Measurements from ENCODE around the gene PID1. TPM values are rescaled to one million over a fixed set of nuclear protein-coding genes. Genes with fewer than 3 reads are reported as not detected.
"Not testable (repeated sequence)": the region's sequence is repeated elsewhere in the genome, so short reads cannot be mapped to it uniquely, and the experiment has no call there.

PID1 gene
- total RNA-seq, 2 experiments from 2014 or later = not detected

DNA sequence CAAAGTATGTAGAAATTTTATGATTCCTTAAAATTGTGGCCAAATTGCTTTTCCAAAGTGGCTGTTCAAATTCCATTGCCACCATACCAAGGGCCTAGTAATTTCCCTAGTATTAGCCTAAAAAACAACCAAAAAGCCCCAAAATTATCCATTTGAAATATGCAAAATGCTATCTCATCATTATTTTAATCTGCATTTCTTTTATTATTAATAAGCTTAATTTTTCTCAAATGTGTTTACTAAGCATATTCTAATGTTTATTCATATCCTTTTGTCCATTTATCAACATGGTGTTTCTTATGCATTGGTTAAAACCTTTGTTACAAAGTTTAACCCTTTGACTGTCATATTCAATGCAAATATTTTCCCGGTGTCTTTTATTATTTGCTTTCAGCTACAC is 48.0 kb downstream of the PID1 start:
- CTCF ChIA-PET = no interaction called here
- POLR2A ChIA-PET = interaction anchor here (0.5 kb wide), 1 partner anchor 12 kb away, joined by 3 read pairs; no protein-coding TSS in a partner anchor

DNA sequence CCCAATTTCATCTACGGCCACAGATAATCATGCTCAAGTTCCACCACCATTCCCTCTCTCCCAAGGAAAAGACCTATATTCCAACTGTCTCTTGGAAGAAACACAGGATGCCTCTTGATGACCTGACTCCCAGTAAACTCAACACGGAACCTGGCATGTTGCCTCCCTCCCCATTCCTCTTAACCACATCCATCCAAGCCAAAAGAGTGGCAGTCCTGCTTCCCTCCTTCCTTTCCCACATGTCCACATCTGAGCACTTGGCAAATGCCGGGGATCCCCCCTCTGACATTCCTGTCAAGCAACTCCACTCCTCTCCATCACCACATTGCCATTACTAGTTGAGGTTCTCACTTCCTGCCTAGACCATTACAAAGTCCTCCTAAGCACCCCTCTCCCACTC is 49.4 kb downstream of the PID1 start:
- ChIA-PET CTCF (no interaction called here), POLR2A (no interaction called here)

DNA sequence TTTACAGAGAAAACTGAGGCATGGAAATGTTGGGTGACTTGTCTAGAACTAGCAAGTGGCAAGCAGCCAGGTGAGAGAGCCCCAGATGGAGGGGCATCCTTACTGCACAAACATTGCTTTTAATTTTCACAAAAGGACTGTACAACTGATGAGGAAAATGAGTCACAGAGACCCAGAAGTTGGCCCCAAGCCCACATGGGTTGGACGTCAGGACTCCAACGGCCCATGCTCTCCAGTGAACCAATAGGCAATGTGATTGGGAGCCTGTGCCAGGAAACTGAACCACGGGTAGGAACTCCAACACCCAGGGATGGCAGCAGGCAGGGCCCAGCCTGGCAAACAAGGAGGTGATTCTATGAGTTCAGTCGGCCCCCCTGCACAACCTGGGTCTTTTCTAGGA is 50.8 kb downstream of the PID1 start:
- ChIA-PET POLR2A (no interaction called here), CTCF (no interaction called here)

DNA sequence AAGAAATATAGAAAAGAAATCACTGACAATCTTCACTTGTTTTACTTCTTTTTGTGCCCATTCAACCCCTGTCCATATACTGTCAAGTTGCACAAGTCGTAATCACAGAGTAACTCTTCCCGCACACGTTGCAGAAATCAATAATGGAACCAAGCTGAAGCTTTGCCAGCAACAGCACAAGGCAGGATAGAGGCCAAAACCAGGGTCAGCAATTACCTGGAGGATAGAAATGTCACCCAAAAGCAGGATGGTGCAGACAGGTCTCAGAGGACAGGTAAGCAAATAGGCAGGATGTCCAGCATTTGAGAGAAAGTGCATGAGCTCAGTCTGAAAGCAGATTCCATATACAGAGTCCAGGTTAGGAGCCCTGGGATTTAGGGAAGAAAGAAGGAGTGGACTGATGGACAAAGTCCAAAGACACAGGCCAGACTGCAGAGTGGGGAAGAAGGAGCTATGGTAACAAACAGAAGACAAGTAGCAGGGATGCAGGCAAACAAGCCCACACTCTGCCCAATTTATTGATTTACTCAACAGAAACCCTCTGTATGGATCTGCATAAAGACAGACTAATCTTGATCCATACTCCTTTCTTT is 52.7 kb downstream of the PID1 start:
- CTCF ChIA-PET = no interaction called here

DNA sequence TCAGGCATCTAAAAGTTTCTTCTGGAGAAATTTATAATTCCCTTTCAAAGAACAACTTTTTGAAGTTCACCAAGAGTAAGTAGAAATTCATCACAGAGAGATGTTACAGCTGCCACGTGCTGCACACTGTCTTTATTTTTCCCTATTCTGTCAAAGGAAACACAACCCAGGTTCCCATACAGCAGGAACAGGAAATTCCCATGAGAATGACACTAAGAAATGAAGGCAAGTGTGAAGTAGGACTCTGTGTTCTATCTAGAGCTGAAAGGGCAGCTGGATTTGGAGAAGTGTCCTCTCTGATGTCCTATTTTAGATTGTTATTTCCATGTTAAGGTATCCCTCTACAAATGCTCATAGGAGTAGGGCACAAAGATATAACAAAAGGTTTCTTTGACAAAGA is 58.8 kb downstream of the PID1 start:
- ChIA-PET POLR2A (no interaction called here), CTCF (no interaction called here)

More for the DNA sequence above, 52.7 kb downstream of the PID1 start:
- POLR2A ChIA-PET = no interaction called here

DNA sequence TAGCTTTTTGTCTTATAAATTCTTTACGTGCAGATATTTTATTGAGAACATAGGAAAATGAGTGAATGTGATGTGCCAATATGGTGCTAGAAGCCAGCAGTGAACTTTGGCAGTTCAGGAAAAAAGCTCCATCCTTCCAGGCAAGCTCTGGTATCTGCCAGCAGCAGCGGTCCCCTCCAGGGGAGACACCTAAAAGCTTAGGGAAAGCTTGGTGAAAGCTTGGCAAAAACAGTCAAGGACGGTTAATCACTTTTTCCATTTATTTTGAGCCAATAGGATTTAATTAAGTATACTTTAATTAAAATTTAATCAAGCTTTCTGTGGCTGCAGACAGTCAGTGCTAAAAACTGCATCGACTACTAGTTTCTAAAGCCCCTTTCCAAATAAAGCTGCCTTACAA is 60.4 kb downstream of the PID1 start:
- POLR2A ChIA-PET = interaction anchor here (0.6 kb wide), 1 partner anchor 12 kb away, joined by 3 read pairs; no protein-coding TSS in a partner anchor
- CTCF ChIA-PET = no interaction called here

DNA sequence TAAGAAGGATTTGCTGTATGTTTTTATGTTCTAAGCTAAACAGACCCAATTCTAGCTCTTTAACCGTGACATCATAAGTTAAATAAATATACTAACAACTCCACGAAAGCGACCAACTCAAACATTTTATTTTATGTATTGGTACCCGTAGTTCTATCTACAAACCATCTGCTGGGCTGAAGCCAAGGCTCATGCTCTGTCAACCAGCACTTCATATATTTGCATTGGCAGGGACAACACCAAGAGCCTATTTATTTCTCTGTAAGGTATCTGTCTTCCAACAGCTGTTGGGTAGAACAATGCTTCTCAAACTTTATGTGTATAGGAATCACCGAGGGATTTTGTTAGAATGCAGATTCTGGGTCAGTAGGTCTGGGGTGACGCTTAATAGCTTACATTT is 64.5 kb downstream of the PID1 start:
- POLR2A ChIA-PET = no interaction called here
- CTCF ChIA-PET = no interaction called here

DNA sequence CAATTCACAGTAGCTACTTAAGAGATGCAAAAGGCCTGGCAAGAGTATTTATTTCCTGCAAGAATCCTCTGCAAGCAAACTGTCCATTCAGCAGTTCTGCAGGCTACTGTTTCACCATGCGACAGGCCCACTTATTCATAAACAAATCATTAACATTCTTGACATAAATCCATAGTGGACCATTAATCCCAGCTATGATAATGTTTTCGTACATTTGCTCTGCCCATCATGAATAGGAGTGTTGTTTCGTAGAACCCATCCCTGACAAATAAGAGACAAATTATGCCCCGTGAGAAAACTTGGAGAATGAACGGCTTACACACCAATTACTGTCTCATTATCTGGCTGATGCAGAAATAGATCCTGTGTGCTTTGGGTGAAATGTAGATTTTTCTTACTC is 65.4 kb downstream of the PID1 start:
- ChIA-PET CTCF (no interaction called here), POLR2A (no interaction called here)

DNA sequence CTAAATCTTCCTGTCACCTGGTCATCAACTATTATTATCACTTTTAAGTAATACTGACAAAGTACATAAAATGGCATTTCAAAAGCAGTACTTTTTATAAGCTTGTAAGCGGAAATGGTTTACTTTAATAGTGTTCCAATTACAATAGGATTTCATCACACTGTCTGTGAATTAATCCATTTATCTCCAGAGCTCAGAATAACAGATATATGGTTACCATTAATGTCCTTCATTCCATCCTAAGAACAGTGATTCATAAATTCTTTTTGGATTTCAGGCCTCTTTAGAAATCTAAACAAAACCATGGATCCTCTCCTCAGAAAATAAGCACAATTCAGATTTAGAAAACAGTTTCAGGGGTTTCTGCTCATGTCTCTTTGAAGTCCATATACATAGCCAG is 68.4 kb downstream of the PID1 start:
- ChIA-PET CTCF (no interaction called here), POLR2A (no interaction called here)

DNA sequence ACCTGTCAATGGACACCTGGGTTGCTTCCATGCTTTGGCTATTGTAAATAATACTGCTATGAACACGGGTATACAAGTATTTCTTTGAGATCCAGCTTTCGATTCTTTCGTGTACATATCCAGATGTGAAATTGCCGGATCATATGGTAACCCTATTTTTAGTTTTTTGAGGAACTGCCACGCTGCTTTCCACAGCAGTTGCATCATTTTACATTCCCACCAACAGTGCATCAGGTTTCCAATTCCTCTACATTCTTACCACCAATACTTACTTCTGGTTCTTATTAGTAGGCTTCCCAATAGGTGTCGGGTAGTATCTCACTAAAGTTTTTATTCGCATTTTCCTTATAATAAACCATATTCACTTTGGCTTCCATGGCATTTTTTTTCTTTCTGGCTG is 69.6 kb downstream of the PID1 start:
- ChIA-PET CTCF (no interaction called here), POLR2A (no interaction called here)

DNA sequence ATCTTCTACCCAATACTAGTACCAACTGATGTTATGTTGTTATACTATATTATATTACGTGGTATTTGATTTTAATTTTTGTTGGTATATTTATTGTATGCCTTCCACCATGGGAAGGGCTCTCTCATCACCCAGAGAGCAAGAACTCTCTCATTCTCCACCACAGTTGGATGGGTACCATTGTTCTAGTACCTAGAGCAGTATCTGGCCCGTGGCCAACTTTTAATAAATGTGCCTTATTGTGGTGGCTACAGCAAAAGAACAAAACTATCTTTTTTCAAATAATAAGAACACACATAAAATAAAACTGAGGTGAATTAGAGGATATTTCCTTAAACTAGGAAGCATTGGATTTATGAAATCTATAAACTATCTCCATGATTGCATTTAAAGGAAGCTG is 71.8 kb downstream of the PID1 start:
- CTCF ChIA-PET = no interaction called here
- POLR2A ChIA-PET = no interaction called here

DNA sequence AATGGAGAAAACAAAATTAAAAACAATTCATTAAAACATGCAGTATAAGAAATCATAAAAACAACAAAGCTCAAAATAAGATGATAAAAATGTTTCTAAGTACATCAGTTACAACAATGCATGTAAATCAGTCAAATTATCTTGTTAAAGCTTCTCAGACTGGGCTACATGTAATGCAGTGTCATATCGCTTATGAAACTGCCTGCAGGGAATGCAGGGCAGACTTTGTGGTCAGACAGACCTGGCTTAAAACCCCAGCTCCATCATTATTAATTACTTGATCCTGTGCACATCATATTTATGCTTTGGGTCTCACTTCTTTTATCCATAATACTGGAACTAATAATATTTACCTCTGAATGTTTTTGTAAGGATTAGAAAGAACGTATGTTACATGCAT is 74.6 kb downstream of the PID1 start:
- POLR2A ChIA-PET = no interaction called here
- CTCF ChIA-PET = no interaction called here

DNA sequence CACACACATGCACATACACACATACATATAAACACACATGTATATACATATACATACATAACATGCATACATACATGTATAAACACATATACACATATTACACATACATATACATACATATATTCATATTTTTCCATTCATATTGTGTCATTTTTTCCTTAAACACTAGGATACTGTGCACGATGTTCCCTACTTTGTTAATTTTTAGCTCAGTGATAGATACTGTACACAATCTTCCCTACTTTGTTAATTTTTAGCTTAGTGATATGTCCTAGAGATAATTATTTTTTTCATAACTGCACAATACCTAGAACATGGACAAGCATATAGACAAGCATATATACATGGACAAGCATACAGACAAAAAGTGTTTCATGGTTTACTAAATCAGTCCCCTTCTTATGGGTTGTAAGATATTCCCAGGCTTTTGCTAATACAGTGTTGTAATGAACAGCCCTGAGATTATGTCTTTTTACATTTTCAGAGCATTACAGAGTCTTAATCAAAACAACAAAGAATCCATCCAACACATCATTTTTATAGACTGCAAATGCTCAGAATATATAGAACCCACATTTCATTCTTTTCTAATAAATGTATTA is 75.6 kb downstream of the PID1 start:
- ChIA-PET CTCF (no interaction called here), POLR2A (no interaction called here)

DNA sequence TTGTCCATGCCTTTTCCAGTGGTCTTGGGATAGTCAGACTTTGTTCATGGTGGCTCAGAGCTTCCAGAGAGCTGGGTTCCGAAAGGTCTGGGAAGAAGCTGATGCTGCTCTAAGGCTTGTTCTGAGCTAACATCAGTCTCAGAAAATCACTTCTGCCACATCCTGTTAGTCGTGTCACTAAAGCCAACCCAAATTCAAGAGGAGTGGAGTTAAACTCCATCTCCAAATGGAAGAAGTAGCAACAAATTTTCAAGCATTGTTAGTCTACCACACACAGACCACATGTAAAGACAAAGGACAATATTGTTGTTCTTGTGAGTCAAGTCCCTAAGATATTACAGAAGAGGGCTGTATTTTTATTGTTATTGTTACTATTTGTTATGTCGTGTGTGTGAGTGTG is 77.8 kb downstream of the PID1 start:
- CTCF ChIA-PET = no interaction called here

DNA sequence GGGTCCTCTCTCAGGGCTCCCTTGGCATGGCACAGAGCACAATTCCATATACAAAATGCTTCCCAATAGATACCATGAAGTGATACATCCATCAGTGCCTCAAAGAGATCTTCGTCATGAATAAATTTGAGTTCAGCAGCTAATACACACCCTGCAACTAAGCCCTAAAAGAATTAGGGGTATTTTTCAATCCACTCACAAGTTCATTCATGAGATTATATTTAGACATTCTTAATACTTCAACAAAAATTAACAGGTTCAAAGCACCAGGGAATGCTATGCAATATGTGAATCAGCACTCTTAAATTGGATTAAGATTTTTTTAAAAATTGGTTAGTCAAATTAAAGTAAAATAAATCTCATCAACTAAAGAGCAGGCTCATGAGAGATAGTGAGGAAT is 79.7 kb downstream of the PID1 start:
- ChIA-PET POLR2A (no interaction called here), CTCF (no interaction called here)

More for the DNA sequence above, 77.8 kb downstream of the PID1 start:
- POLR2A ChIA-PET = no interaction called here

DNA sequence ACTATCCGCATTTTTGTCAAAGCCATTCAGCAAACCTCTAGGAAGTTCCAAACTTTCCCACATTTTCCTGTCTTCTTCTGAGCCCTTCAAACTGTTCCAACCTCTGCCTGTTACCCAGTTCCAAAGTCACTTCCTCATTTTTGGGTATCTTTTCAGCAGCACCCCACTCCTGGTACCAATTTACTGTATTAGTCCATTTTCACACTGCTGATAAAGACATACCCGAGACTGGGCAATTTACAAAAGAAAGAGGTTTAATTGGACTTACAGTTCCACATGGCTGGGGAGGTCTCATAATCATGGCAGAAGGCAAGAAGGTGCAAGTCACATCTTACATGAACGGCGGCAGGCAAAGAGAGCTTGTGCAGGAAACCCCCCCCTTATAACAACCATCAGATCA is 84.0 kb downstream of the PID1 start:
- CTCF ChIA-PET, POLR2A ChIA-PET: not testable (repeated sequence)

DNA sequence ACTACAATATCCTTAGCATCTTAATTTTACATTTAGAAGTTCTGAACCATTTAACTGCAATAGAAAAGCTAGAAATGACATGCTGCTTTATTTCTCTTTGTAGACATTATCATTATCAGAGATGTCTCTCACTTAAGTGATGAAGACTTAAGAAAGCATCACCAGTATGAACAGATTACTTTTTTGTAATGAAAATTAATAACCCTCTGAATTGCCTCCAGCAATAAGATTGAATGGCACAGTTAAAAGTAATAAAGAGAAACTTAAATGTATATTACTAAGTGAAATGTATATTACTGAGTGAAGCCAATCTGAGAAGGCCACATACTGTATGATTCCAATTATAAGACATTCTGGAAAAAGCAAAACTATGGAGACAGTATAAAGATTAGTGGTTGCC is 89.4 kb downstream of the PID1 start:
- CTCF ChIA-PET = no interaction called here
- POLR2A ChIA-PET = no interaction called here

DNA sequence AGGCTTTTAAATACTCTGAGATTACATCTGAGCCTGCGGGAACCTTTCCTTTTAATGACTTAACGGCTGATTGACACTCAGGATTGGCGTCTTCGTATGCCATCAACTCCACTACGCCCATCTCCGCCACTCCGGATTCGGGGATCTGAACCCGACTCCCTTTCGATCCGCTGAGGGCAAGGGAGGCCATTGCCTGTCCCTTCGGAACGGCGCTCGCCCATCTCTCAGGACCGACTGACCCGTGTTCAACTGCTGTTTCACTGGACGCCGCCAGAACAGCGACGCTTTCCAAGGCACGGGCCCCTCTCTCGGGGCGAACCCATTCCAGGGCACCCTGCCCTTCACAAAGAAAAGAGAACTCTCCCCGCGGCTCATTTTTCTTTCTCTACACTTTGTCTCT is 90.4 kb downstream of the PID1 start:
- CTCF ChIA-PET = no interaction called here

DNA sequence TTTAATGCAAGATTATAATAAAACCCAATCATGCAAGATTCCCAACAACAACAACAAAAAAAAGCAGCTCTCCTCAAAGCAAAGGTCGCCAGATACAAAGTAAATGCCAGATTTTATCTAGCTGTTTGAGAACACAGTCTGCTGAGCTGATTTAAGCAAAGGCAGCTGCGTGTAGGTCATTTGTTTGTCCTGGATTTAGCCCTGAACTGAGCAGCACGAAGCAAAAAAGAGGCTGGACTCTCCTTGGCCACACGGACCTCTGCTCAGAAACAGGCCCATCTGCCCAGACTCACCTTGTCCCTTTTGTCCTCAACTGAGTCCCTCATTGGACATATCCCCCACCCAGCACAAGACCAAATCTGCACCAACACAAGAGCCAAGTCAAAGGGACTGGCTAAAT is 91.5 kb downstream of the PID1 start:
- ChIA-PET POLR2A (no interaction called here), CTCF (no interaction called here)

More for the DNA sequence above, 90.4 kb downstream of the PID1 start:
- POLR2A ChIA-PET = no interaction called here

DNA sequence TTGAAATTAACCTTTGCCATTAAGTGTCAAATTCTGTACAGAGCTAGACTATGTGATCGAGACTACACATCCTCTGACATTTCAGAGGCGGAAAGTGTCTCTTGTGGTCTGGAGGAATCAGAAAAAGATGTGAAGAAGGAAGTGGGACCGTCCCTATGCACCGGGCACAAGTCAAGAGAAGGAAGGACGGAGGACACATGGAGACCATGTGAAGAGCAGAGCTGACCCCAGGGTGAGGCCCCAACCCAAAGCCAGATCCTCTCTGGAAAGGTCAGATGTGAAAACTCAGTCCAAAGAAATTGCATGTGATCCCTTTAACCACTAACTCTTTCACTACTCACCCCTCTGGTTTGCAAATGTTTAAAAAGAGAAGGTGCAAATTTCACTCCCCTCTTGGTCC is 92.4 kb downstream of the PID1 start:
- CTCF ChIA-PET = no interaction called here
- POLR2A ChIA-PET = no interaction called here

DNA sequence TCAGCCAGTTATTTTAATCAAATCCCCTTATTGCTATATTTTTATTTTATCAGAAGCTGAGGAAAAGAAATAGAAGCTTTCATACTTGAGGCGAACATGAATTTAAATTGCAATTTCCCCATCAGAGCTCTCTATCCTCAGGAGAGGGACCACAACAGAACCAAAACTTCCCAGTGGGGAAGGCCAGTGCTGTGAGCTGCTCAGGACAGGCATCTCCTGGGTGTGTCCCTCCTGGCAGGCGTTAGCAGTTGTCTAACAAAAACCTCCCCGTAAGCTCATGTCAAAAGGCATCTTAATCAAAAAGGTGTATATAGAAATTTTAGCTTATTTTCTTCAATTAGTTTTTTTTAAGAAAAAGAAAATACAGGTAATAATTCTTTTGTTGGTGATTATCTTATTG is 93.0 kb downstream of the PID1 start:
- CTCF ChIA-PET = no interaction called here

DNA sequence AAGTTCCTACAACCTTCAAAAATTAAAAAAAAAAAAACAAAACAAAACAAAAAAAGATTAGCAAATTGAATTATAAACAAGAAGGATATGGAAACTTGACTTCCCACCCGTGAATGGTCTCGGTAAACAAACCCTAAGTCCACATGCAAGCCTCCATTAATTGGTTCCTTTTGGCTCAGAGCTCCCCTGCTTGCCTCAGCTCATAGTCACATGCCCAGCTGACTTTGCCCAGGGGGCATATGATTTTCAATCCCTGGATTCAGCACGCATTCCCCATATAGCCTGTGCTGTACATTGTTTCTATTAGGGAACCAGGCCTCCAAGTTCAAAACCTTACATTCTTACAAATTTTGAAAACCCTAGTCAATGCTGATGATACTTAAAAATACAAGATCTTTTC is 95.0 kb downstream of the PID1 start:
- POLR2A ChIA-PET = no interaction called here
- CTCF ChIA-PET = no interaction called here

More for the DNA sequence above, 93.0 kb downstream of the PID1 start:
- POLR2A ChIA-PET = no interaction called here

DNA sequence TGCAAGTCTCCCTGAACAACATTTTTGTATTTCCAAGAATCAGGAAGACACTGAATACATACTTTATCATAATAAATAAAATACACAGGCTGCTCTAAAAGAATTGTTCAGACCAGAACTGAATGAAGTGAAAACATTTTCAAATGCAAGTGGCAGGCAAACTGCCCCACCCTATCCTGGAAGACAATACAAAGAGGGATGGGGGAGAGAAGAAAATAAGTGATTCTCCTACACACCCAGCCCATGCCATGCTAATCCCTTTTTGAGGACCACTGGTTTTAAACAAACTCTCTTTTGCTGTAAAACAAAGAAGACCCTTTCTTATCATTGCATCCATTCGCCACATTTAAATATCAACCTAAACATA is 95.6 kb downstream of the PID1 start:
- ChIA-PET CTCF (no interaction called here), POLR2A (no interaction called here)
